ENCODE measurements around the gene NUAK2.

Gene NUAK2

GRCh38 chr1:205330150-205330549, 8.6 kb upstream of the NUAK2 start:
- no peak for TF ChIP-seq CTCF (IDR thresholded peaks at IDR 0.05; ENCODE audit: low read depth, low read length, missing control alignments)

GRCh38 chr1:205329719-205330118, 8.2 kb upstream of the NUAK2 start:
- no peak overlapping the region for H3K4me3 ChIP-seq (replicated peaks; ENCODE audit: low read depth, low read length)
- TF ChIP-seq CTCF (IDR thresholded peaks at IDR 0.05; ENCODE audit: low read depth, low read length, missing control alignments), result no peak
- no peak for DNase-seq (ENCODE audit: extremely low read depth, low read depth)

More at GRCh38 chr1:205330150-205330549, 8.6 kb upstream of the NUAK2 start:
- no peak overlapping the region for H3K4me3 ChIP-seq (replicated peaks; ENCODE audit: low read depth, low read length)
- DNase-seq (ENCODE audit: extremely low read depth, low read depth), result no peak

GRCh38 chr1:205328476-205328875, 6.9 kb upstream of the NUAK2 start:
- no peak for TF ChIP-seq CTCF (IDR thresholded peaks at IDR 0.05; ENCODE audit: low read depth, low read length, missing control alignments)
- DNase-seq (ENCODE audit: extremely low read depth, low read depth), result no peak
- no peak overlapping the region for H3K4me3 ChIP-seq (replicated peaks; ENCODE audit: low read depth, low read length)

GRCh38 chr1:205326812-205327466, 5.4 kb upstream of the NUAK2 start:
- no peak overlapping the region for H3K4me3 ChIP-seq (replicated peaks; ENCODE audit: low read depth, low read length)
- no peak for TF ChIP-seq CTCF (IDR thresholded peaks at IDR 0.05; ENCODE audit: low read depth, low read length, missing control alignments)
- DNase-seq (ENCODE audit: extremely low read depth, low read depth), result no peak

- TF ChIP-seq CTCF (IDR thresholded peaks at IDR 0.05; ENCODE audit: low read depth, low read length, missing control alignments), result peak; percentile 62
- H3K4me3 ChIP-seq (replicated peaks; ENCODE audit: low read depth, low read length), result no peak overlapping the region
- DNase-seq (ENCODE audit: extremely low read depth, low read depth), result peak; percentile 70
These were observed 3.9 kb upstream of the NUAK2 start for GRCh38 chr1:205325334-205325884.

GRCh38 chr1:205324781-205325180, 3.2 kb upstream of the NUAK2 start:
- no peak for DNase-seq (ENCODE audit: extremely low read depth, low read depth)
- H3K4me3 ChIP-seq (replicated peaks; ENCODE audit: low read depth, low read length), result no peak overlapping the region
- TF ChIP-seq CTCF (IDR thresholded peaks at IDR 0.05; ENCODE audit: low read depth, low read length, missing control alignments), result no peak

All from HFF-Myc (cell line).